Endothelial cell of umbilical vein (primary cell): Measurements from ENCODE around the gene VANGL1.

Experiments used
- CTCF ChIP-seq, 2 donors: IDR thresholded peaks; 1 replicate in 1 of 2; 2 replicates in 1 of 2; pipeline ENCODE4 v1.5.1; 2011; ENCODE audit warnings: low read length in 2 of 2, mild to moderate bottlenecking in 2 of 2, moderate library complexity in 2 of 2, control low read depth in 1 of 2, inconsistent platforms in 1 of 2, low read depth in 1 of 2; ENCODE audit not compliant: insufficient read depth in 1 of 2; ENCODE audit errors: extremely low read depth in 1 of 2
- EZH2 ChIP-seq: IDR thresholded peaks from 2 replicates; pipeline ENCODE4 v1.6.1; 2012; ENCODE audit warnings: borderline replicate concordance, low read depth, mild to moderate bottlenecking, moderate library complexity, low read length, inconsistent platforms; ENCODE audit not compliant: severe bottlenecking
- POLR2AphosphoS5 ChIP-seq: IDR thresholded peaks from 2 replicates; pipeline ENCODE4 v1.6.1; 2012; ENCODE audit warnings: low read depth, mild to moderate bottlenecking, control low read depth, low read length, moderate library complexity; ENCODE audit not compliant: insufficient read depth

DNA sequence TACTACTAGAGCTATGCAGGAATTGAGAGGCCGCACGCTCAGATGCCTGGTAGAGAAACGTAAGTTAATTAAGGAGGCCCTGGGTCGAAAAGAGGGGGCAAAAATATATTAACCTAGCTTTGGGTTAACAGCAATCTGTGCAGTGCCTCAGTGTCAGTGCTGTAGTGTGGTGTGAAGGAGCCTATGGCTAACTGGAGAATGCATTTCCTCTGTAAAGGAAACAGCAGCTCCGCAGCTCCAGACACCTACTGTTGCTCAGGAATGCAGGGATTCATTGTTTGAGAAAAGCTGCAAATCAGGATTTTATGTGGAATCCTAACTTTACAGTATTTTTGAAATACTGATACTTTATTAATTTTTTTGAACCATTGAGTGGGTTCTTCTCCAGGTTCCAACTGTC is 18.4 kb downstream of the VANGL1 start:
- TF ChIP-seq CTCF (IDR thresholded peaks at IDR 0.05; ENCODE audit: extremely low read depth in 1 of 2, insufficient read depth in 1 of 2, low read depth in 1 of 2, low read length in 2 of 2) (no peak), EZH2 (no peak), POLR2AphosphoS5 (no peak)
